Measurements from ENCODE around the gene MLX.
"Not testable (repeated sequence)": the region's sequence is repeated elsewhere in the genome, so short reads cannot be mapped to it uniquely, and the experiment has no call there.

MLX gene

DNA sequence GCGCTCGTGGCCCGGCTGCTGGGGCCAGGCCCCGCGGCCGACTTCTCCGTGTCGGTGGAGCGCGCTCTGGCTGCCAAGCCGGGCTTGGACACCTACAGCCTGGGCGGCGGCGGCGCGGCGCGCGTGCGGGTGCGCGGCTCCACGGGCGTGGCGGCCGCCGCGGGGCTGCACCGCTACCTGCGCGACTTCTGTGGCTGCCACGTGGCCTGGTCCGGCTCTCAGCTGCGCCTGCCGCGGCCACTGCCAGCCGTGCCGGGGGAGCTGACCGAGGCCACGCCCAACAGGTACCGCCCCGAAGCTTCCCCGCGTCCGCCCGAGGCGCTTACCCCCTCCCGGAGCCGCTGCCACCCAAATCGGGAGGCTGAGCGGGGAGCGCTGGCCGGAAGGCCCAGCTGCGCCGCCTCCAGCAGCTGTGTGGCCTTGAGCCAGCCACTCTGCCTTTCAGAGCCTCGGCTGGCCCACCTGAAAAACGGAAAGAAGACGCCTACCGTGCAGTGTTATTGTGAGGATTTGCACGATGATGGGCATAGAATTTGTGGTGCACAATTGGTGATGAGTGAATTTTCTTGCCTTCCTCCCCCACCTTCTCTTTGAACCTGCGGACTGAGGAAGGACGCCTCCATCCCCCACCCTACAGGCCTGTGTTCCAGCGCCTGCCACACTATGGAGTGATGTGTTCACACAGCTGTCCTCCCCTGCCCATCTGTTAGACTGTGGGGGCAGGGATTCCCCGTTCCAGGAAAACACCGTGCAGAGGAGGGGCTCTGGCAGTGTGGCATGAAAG, 30.3 kb upstream of the MLX start:
- DNase-seq (ENCODE audit: low spot score) = peak; percentile 61

DNA sequence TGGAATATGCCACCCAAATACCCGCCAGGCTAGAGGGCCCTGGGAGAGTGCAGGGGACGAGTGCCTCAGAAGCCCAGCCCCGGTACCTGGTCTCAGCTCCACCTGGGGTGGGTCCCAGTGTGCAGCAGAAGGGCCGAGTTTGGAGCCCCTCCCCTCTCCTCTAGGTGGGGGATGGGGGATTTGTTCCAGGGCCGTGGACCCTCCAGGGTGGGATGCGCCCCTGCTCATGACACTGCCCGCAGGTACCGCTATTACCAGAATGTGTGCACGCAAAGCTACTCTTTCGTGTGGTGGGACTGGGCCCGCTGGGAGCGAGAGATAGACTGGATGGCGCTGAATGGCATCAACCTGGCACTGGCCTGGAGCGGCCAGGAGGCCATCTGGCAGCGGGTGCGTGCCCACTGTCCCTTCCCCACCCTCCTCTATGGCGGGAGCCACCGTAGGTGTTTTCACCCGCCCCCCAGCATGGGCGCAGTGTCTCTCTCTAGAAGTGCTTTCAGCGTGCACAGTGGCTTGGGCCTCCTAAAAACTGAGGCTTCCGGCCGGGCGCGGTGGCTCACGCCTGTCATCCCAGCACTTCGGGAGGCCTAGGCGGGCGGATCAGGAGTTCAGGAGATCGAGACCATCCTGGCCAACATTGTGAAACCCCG, 29.6 kb upstream of the MLX start:
- no peak for DNase-seq (ENCODE audit: low spot score)

DNA sequence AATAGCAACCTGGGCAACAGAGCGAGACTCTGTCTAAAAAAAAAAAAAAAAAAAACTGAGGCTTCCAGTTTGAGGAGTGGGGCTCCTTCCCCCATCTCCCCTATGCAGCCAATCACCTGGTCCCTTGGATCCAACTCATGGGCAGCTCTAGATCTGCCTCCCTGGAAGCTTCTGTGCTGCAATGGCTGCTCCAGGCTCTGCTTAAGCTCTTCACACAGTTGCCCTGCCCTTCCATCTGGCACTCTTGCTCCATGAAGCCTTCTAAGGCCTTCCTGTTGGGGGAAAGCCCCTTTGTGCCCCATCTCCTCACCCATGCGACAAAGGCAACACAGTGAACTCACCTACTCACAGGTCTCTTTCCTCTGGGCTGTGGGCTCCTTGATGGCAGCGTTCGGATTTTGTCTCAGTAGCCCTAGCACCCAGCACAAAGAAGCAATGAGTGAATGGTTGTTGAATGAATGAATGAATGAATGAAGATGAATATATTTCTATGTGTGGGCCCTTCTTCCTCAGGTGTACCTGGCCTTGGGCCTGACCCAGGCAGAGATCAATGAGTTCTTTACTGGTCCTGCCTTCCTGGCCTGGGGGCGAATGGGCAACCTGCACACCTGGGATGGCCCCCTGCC, 29.0 kb upstream of the MLX start:
- no peak for DNase-seq (ENCODE audit: low spot score)

DNA sequence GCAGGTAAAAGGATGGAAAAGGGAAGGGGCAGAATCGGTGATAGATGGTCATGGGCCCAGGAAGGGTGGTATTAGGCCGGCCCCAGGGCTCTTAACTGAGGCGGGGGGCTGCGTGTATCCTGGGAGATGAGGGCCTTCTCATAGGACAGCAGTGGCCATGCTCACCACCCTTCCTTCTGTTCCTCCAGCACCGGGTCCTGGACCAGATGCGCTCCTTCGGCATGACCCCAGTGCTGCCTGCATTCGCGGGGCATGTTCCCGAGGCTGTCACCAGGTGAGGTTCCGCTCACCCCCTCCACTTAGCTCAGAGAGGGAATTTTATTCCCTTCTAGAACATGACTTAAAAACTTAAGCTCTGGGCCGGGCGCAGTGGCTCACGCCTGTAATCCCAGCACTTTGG, 28.4 kb upstream of the MLX start:
- no peak for DNase-seq (ENCODE audit: low spot score)

DNA sequence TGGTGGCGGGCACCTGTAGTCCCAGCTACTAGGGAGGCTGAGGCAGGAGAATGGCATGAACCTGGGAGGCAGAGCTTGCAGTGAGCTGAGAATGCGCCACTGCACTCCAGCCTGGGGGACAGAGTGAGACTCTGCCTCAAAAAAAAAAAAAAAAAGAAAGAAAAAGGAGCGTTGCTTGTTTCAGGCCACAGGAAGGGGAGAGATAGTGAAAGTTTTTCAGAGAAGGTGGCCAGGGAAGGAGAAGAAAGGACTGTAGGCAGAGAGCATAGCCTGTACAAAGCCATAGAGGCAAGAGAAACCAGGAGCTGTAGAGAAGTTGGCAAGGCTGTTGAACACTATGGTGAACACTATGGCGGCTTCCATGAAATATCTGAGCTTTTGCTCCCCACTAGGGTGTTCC, 26.3 kb upstream of the MLX start:
- not testable (repeated sequence) for DNase-seq (ENCODE audit: low spot score)

DNA sequence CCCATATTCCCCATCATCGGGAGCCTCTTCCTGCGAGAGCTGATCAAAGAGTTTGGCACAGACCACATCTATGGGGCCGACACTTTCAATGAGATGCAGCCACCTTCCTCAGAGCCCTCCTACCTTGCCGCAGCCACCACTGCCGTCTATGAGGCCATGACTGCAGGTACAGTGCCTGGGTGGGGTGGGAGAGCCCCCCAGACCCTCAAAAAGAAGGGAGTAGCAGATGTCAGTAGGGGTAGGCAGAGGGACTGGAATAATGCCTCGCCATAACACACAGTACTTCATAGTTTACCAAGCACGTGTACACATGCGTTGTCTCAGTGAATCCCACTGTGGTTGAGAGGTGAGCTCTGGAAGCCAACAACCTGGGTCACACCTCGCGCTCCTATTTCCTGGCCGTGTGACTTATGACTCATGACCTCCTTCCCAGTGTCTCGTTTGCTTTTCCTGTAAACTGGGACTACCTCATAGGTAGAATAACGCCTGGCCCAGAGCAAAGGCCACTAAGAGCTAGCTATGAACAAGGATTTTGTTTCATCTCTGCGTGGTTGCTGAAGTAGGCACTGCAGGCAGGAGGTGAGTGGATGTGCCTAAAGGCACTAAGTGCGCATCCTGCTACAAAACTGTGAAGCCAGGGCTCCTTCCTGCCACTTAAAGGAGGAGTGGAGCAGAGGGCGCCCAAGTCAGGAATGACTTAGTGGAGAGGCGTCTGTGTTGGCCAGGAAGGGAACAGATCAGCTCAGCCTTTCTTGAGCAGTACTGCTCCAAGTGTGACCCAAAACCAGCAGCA, 25.7 kb upstream of the MLX start:
- peak; percentile 51 for DNase-seq (ENCODE audit: low spot score)

DNA sequence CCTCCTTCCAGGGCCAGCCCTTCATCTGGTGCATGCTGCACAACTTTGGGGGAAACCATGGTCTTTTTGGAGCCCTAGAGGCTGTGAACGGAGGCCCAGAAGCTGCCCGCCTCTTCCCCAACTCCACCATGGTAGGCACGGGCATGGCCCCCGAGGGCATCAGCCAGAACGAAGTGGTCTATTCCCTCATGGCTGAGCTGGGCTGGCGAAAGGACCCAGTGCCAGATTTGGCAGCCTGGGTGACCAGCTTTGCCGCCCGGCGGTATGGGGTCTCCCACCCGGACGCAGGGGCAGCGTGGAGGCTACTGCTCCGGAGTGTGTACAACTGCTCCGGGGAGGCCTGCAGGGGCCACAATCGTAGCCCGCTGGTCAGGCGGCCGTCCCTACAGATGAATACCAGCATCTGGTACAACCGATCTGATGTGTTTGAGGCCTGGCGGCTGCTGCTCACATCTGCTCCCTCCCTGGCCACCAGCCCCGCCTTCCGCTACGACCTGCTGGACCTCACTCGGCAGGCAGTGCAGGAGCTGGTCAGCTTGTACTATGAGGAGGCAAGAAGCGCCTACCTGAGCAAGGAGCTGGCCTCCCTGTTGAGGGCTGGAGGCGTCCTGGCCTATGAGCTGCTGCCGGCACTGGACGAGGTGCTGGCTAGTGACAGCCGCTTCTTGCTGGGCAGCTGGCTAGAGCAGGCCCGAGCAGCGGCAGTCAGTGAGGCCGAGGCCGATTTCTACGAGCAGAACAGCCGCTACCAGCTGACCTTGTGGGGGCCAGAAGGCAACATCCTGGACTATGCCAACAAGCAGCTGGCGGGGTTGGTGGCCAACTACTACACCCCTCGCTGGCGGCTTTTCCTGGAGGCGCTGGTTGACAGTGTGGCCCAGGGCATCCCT, 23.5 kb upstream of the MLX start:
- no peak for DNase-seq (ENCODE audit: low spot score)

DNA sequence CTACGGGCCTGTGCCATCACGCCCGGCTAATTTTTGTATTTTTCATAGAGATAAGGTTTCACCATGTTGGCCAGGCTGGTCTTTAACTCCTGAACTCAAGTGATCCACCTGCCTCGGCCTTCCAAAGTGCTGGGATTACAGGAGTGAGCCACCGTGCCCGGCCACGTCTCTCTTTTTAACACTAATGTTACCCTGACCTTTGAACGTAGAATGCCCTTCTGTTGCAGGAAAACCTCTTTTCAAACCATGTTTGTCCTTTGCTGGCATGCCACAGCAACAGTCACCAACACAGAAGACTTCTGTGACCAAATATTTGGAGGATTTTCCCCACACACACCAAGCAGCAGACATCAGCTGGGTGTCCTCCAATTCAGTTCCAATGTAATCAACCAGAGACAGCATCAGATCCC, 22.0 kb upstream of the MLX start:
- DNase-seq (ENCODE audit: low spot score) = no peak

DNA sequence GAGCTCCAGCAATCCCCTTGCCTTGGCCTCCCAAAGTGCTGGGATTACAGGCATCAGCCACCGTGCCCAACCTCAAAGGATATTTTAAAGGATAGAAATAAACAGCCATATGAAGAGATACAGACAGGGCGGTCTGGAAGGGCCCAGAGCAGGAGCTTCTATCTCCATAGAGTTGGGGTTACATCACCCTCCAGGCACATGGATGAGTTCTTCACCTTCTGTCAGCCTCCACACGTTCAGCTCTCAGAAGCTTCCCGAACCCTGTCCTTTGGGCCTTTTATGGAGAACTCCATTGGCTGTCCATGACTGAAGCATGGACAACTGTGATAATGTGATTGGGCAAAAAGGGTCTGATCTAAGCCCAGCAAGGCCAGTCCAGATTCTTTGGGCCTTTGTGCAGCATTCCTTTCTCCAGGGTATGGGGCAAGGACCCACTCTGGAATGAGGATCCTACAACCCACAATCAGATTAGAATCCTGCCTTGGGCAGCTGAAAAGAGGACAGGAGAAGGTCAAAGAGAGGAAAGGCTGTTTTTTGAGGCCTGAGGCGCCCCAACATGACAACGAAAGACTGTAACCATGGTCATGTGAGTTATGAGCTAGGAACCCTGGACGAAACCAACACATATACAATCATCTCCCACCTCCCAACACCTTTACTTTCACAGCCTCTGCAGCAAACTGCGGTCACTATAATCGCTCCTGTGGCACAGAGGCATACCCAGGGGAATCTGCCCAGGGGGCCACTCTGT, 21.0 kb upstream of the MLX start:
- not testable (repeated sequence) for DNase-seq (ENCODE audit: low spot score)

DNA sequence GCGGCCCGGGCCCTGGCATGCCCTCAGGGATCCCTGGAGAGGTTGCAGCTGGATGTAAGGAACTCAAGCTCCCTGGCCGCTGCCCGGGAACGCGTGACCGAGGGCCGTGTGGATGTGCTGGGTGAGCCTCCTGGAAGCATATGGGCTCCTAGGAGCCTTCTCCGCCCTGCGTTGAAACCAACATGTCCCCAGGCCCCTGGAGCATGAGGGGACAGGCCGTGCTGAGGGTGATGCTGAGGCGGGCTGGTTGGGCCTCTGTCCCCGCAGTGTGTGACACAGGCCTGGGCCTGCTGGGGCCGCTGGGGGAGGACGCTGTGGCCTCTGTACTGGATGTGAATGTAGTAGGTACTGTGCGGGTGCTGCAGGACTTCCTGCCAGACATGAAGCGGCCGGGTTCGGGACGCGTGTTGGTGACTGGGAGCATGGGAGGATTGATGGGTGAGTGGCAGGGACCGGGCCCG, 19.9 kb upstream of the MLX start:
- no peak for DNase-seq (ENCODE audit: low spot score)

DNA sequence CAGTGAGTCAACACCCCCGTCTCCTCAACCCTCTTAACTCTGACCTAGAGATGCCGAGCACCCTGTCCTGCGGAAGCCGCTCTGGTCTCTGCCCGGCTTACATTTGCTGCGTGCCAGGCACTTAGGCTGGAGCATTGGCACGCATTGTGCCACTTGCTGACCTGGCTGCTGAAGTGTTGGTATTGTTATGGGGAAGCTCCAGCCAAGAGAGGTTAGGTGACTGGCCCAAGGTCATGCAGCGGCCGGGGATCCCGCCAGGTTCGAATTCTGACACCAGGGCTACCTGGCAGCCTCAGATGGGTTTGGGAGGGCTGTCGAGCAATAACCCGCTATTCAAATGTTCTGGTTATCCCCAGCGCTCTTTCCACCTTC, 19.2 kb upstream of the MLX start:
- no peak for DNase-seq (ENCODE audit: low spot score)

DNA sequence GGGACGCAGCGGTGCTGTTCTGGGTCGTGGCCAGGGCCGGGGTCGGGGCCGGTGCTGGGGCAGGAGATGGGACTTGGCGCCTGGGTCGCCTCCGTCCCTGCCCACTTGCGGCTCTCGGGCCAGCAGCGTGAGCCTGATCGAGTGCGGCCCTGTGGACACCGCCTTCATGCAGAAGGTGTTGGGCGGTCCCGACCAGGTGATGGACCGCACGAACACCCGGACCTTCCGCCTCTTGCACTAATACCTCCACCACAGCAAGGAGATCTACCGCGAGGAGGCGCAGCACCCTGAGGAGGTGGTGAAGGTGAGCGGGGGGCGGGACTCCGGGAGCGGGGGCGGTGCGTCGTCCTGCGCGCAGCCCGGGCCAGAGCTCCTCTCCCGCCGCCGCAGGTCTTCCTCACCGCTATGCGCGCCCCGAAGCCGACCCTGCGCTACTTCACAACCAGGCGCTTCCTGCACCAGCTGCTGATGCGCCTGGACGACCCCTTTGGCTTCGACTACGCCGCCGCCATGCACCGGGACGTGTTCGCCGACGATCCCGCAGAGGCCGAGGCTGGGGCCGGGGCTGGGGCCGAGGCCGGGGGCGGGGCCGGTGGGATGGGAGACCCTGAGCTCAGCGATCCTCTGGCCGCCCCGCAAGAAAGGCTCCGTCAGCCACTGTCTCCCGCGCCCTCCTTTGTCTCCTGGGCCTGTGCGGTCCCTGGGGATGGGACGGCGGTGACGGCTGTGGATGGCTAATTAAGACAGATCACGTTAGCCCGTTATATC, 18.6 kb upstream of the MLX start:
- peak; percentile 75 for DNase-seq (ENCODE audit: low spot score)

DNA sequence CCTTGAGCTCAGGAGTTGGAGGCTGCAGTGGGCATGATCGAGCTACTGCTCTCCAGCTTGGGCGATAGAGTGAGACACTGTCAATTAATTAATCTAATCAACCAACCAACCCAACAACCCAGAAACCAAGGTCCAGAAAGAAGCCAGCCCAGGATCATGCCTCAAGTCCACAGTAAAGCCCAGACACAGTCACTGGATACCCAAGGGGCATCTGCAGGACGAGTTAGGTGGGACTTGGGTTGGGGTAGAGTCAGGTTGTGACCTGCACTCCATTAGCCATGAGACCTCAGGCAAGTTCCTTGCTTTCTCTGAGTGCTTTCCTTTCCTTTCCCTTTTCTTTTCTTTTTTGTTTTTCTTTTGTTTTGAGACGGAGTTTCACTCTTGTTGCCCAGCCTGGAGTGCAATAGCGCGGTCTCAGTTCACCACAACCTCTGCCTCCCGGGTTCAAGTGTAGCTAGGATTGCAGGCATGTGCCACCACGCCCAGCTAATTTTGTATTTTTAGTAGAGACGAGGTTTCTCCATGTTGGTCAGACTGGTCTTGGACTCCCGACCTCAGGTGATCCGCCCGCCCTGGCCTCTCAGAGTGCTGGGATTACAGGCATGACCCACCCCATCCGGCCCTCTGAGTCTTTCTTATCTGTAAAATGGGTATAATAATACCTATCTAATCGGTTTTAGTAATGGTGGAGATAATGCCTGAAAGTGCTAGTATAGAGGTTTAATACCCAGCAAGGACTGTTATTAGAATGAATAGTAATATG, 17.7 kb upstream of the MLX start:
- no peak for DNase-seq (ENCODE audit: low spot score)

DNA sequence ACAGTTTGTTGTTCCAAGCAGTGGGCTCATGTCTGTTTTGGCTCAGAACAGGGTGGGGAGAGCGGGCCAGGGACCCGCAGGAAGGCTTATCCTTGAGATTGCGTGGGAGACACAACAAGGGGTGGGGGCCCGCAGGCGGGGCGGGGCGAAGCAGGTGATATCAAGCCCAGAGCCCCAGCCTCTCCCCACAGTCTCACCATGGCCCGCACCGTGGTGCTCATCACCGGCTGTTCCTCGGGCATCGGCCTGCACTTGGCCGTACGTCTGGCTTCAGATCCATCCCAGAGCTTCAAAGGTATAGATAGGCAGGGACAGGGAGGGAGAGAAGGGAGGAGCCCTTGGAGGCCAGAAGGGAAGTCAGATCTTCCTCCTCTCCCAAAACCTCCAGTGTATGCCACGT, 14.2 kb upstream of the MLX start, which contains the start of gene HSD17B1:
Gene HSD17B1 (plus strand): TSS at position 188 of the 400 bp plus-strand sequence. CDS start 11 bp downstream, at position 199.
- DNase-seq (ENCODE audit: low spot score) = not testable (repeated sequence)

DNA sequence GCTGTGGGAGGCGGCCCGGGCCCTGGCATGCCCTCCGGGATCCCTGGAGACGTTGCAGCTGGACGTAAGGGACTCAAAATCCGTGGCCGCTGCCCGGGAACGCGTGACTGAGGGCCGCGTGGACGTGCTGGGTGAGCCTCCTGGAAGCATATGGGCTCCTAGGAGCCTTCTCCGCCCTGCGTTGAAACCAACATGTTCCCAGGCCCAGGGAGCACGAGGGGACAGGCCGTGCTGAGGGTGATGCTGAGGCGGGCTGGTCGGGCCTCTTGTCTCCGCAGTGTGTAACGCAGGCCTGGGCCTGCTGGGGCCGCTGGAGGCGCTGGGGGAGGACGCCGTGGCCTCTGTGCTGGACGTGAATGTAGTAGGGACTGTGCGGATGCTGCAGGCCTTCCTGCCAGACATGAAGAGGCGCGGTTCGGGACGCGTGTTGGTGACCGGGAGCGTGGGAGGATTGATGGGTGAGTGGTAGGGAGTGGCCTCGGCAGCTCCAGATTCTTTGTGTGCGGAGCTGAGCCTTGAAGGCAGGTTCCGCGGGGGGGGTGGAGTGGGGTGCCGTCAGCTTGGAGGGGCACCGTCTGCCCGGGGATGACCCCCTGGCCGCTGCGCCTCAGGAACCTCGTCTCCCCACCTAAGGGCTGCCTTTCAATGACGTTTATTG, 13.6 kb upstream of the MLX start:
- DNase-seq (ENCODE audit: low spot score) = no peak

DNA sequence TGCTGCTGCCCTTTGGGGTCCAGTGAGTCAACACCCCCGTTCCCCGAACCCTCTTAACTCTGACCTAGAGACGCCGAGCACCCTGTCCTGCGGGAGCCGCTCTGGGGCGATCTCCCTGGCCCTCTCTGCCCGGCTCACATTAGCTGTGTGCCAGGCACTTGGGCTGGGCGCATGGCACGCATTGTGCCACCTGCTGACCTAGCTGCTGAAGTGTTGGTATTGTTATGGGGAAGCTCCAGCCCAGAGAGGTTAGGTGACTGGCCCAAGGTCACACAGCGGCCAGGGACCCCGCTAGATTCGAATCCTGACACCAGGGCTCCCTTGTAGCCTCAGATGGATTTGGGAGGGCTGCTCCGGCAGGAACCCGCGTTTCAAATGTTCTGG, 13.0 kb upstream of the MLX start:
- DNase-seq (ENCODE audit: low spot score) = peak; percentile 15

DNA sequence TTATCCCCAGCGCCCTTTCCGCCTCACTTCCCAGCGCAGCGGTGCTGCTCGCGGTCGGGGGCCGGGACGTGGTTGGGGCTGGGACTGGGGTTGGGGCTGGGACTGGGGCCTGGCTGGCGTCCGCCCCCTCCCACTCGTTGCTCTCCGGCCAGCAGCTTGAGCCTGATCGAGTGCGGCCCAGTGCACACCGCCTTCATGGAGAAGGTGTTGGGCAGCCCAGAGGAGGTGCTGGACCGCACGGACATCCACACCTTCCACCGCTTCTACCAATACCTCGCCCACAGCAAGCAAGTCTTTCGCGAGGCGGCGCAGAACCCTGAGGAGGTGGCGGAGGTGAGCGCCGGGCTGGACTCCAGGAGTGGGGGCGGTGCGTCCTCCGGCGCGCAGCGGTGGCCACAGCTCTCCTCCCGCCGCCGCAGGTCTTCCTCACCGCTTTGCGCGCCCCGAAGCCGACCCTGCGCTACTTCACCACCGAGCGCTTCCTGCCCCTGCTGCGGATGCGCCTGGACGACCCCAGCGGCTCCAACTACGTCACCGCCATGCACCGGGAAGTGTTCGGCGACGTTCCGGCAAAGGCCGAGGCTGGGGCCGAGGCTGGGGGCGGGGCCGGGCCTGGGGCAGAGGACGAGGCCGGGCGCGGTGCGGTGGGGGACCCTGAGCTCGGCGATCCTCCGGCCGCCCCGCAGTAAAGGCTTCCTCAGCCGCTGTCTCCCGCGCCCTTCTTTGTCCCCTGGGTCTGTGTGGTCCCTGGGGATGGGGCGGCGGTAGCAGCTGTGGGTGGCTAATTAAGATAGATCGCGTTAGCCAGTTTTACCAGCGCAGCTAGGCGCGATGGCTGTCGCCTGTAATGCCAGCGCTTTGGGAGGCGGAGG, 12.4 kb upstream of the MLX start:
- DNase-seq (ENCODE audit: low spot score) = peak; percentile 73
